Neural cell (in vitro differentiated cells): ENCODE results near the gene NAT9. TPM values are rescaled to one million over a fixed set of nuclear protein-coding genes. Genes with fewer than 3 reads are reported as not detected.

ENCODE experiments used
- H2AFZ ChIP-seq: fragments of 200-600, 300-800 bp; sonication (generic), shearing (Covaris generic); 2 replicates; pipeline ENCODE4 v1.6.0; 2014; ENCODE audit warnings: low read depth, mild to moderate bottlenecking, antibody characterized with exemption, low read length, moderate library complexity
- H3F3A ChIP-seq: fragments of 200-600 bp; shearing (Covaris generic); 2 replicates; pipeline ENCODE4 v1.6.1; 2016; ENCODE audit warnings: mild to moderate bottlenecking, moderate library complexity, mixed read lengths, antibody characterized with exemption, low read length; ENCODE audit not compliant: insufficient read depth, poor library complexity, severe bottlenecking
- H3K27ac ChIP-seq: fragments of 200-600, 300-800 bp; sonication (generic), shearing (Covaris generic); 2 replicates; pipeline ENCODE4 v1.5.1; 2014; ENCODE audit warnings: mild to moderate bottlenecking, low read length, moderate library complexity
- H3K27me3 ChIP-seq: fragments of 300-800, 200-600 bp; sonication (generic), shearing (Covaris generic); 2 replicates; pipeline ENCODE4 v1.6.0; 2014; ENCODE audit warnings: mild to moderate bottlenecking, low read depth, low read length, moderate library complexity; ENCODE audit not compliant: insufficient read depth
- H3K36me3 ChIP-seq: fragments of 300-800, 200-600 bp; sonication (generic), shearing (Covaris generic); 2 replicates; pipeline ENCODE4 v1.5.1; 2014; ENCODE audit warnings: mild to moderate bottlenecking, antibody characterized with exemption, low read length, moderate library complexity; ENCODE audit not compliant: insufficient read depth
- H3K4me2 ChIP-seq: fragments of 300-800, 200-600 bp; sonication (generic), shearing (Covaris generic); 2 replicates; pipeline ENCODE4 v1.6.0; 2014; ENCODE audit warnings: mild to moderate bottlenecking, low read length
- H3K4me3 ChIP-seq: fragments of 300-800, 200-600 bp; sonication (generic), shearing (Covaris generic); 2 replicates; pipeline ENCODE4 v1.5.1; 2014; ENCODE audit warnings: mild to moderate bottlenecking, low read length, moderate library complexity
- H3K79me2 ChIP-seq: fragments of 200-600 bp; shearing (Covaris generic); replicated peaks from 2 replicates; pipeline ENCODE4 v1.6.0; 2014; ENCODE audit warnings: mild to moderate bottlenecking, low read length, moderate library complexity; ENCODE audit not compliant: insufficient read depth
- H3K9ac ChIP-seq: fragments of 300-800, 200-600 bp; sonication (generic), shearing (Covaris generic); 2 replicates; pipeline ENCODE4 v1.6.1; 2016; ENCODE audit warnings: mild to moderate bottlenecking, low read length, mixed read lengths
- H3K9me2 ChIP-seq: fragments of 200-600 bp; shearing (Covaris generic); 2 replicates; pipeline ENCODE4 v1.6.1; 2016; ENCODE audit warnings: mild to moderate bottlenecking, low read length, mixed read lengths; ENCODE audit not compliant: insufficient read depth
- H3K9me3 ChIP-seq: fragments of 200-600, 300-800 bp; sonication (generic), shearing (Covaris generic); 2 replicates; pipeline ENCODE4 v1.6.1; 2016; ENCODE audit warnings: mild to moderate bottlenecking, mixed run types, low read length, moderate library complexity, mixed read lengths
- H4K20me1 ChIP-seq: fragments of 200-600 bp; shearing (Covaris generic); 2 replicates; pipeline ENCODE4 v1.6.1; 2016; ENCODE audit warnings: mild to moderate bottlenecking, mixed run types; ENCODE audit not compliant: insufficient read depth
- CTCF ChIP-seq: fragments of 450-650 bp; IDR thresholded peaks from 2 replicates; pipeline ENCODE4 v1.5.1; 2014; ENCODE audit warnings: antibody characterized with exemption, mild to moderate bottlenecking, moderate library complexity; ENCODE audit not compliant: poor library complexity, severe bottlenecking
- EP300 ChIP-seq: fragments of 450-650 bp; conservative IDR thresholded peaks from 2 replicates; pipeline ENCODE4 v1.6.1; 2014; ENCODE audit warnings: antibody characterized with exemption, mild to moderate bottlenecking, moderate library complexity; ENCODE audit not compliant: poor library complexity, severe bottlenecking
- EZH2 ChIP-seq: fragments of 200-600, 300-800 bp; shearing (Covaris generic), sonication (generic); IDR thresholded peaks from 2 replicates; pipeline ENCODE4 v1.6.1; 2014; ENCODE audit warnings: antibody characterized with exemption, low read length, borderline replicate concordance, mild to moderate bottlenecking; ENCODE audit not compliant: insufficient read depth, poor library complexity, severe bottlenecking
- MXI1 ChIP-seq: fragments of 450-650 bp; conservative IDR thresholded peaks from 2 replicates; pipeline ENCODE4 v1.6.1; 2014; ENCODE audit warnings: antibody characterized with exemption, mild to moderate bottlenecking; ENCODE audit not compliant: poor library complexity, severe bottlenecking
- POLR2AphosphoS5 ChIP-seq: IDR thresholded peaks from 2 replicates; pipeline ENCODE4 v1.6.1; 2012
- RAD21 ChIP-seq: fragments of 450-650 bp; conservative IDR thresholded peaks from 2 replicates; pipeline ENCODE4 v1.6.1; 2014; ENCODE audit warnings: antibody characterized with exemption, mild to moderate bottlenecking, moderate library complexity
- REST ChIP-seq: IDR thresholded peaks from 2 replicates; pipeline ENCODE4 v1.6.1; 2012; ENCODE audit warnings: borderline replicate concordance
- SMC3 ChIP-seq: fragments of 450-650 bp; conservative IDR thresholded peaks from 2 replicates; pipeline ENCODE4 v1.6.1; 2014; ENCODE audit warnings: antibody characterized with exemption, mild to moderate bottlenecking, moderate library complexity; ENCODE audit not compliant: poor library complexity
- TAF1 ChIP-seq: IDR thresholded peaks from 2 replicates; pipeline ENCODE4 v1.6.1; 2012; ENCODE audit warnings: low read depth
- polyA plus RNA-seq: library from polyadenylated mRNA; depleted of rRNA; stranded (reverse); fragments of >200 nt; gene quantifications from 2 replicates; pipeline ENCODE4 v1.2.3, GENCODE V29; 2014

The NAT9 gene
- polyA plus RNA-seq, 1 donor from 2014 or later, result 243 TPM

- no peaks in the 10 kb centered on the region for H3K79me2 ChIP-seq
- no peaks in the 10 kb centered on the region for H3K9me2 ChIP-seq
- H2AFZ ChIP-seq, result no peak overlapping the region
- no peak overlapping the region for H3K27ac ChIP-seq
- no peaks in the 10 kb centered on the region for H4K20me1 ChIP-seq
- H3K36me3 ChIP-seq, result no peaks in the 10 kb centered on the region
- H3K9me3 ChIP-seq, result no peaks in the 10 kb centered on the region
- no peaks in the 10 kb centered on the region for H3K27me3 ChIP-seq
- H3K9ac ChIP-seq, result no peak overlapping the region
- H3F3A ChIP-seq, result no peaks in the 10 kb centered on the region
- H3K4me3 ChIP-seq, result no peak overlapping the region
- TF ChIP-seq POLR2AphosphoS5 (no peak), REST (no peak), SMC3 (no peak), EZH2 (no peak), EP300 (no peak), TAF1 (no peak), RAD21 (no peak), MXI1 (no peak), CTCF (no peak)
- no peak overlapping the region for H3K4me2 ChIP-seq
These were observed 23.0 kb upstream of the NAT9 start for GRCh38 chr17:74799097-74799496.

GRCh38 chr17:74798239-74798707, 22.1 kb upstream of the NAT9 start:
- no peaks in the 10 kb centered on the region for H3K79me2 ChIP-seq
- H3K27ac ChIP-seq, result no peak overlapping the region
- no peak overlapping the region for H3K4me3 ChIP-seq
- no peak overlapping the region for H3K4me2 ChIP-seq
- no peak overlapping the region for H2AFZ ChIP-seq
- no peaks in the 10 kb centered on the region for H3K27me3 ChIP-seq
- no peaks in the 10 kb centered on the region for H3K36me3 ChIP-seq
- H4K20me1 ChIP-seq, result no peaks in the 10 kb centered on the region
- H3K9me2 ChIP-seq, result no peaks in the 10 kb centered on the region
- no peak overlapping the region for H3K9ac ChIP-seq
- no peaks in the 10 kb centered on the region for H3F3A ChIP-seq
- H3K9me3 ChIP-seq, result no peaks in the 10 kb centered on the region
- TF ChIP-seq TAF1 (no peak), CTCF (no peak), RAD21 (no peak), EZH2 (no peak), POLR2AphosphoS5 (no peak), REST (no peak), EP300 (no peak), MXI1 (no peak), SMC3 (no peak)
